SK-N-MC (cell line): ENCODE results near the gene FEZ2.

Experiments used
- EZH2 ChIP-seq: fragments of 200-600 bp; sonication (generic); IDR thresholded peaks from one replicate; pipeline ENCODE4 v1.6.1; 2017; ENCODE audit warnings: antibody characterized with exemption
- FOXP2 ChIP-seq: optimal IDR thresholded peaks from 2 replicates; pipeline ENCODE3; 2011; ENCODE audit warnings: mild to moderate bottlenecking, moderate library complexity; ENCODE audit not compliant: insufficient read depth; ENCODE audit errors: extremely low read length, control extremely low read depth
- POLR2AphosphoS5 ChIP-seq: IDR thresholded peaks from 2 replicates; pipeline ENCODE4 v1.6.1; 2012; ENCODE audit warnings: mild to moderate bottlenecking, low read depth, low read length, borderline replicate concordance

DNA sequence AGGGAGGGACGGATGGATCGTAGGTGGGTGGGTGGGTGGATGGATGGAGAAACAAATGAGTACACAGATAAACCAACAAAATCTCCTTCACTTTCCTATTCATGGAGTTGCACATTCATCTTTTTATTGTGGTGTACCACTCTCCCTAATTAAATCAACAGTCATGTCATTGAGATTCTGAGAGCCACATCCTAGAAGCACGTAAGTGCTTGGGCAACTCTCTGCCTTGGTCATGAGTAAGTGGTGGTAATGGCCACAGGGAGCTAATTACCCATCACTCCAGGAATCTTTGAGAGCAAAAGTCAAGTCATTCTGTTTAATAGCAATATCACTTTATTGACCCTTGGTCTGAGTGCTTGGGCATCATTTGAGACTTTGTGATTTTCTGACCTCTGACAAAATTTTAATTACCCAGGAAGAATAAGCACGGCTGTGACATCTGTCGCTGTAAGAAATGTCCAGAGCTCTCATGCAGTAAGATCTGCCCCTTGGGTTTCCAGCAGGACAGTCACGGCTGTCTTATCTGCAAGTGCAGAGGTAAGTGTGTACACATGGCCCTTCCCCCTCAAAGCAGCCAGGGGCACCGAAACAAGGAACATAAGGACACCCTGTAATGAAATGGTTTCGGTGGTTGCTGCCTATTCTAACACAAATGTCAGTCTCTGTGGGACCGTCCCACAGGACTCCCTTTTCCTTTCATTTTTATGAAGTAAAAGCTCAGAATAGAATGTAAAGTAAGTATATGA, 85.9 kb downstream of the FEZ2 start:
- TF ChIP-seq EZH2 (no peak), POLR2AphosphoS5 (no peak), FOXP2 (no peak)
